ENCODE results near the gene GDA.

GDA gene

GRCh38 chr9:72292874-72293607 lies 143.8 kb downstream of the GDA start:
- Histone ChIP-seq H3K9me3 (replicated peaks; ENCODE audit: insufficient read depth, low read length) (no peaks in the 10 kb centered on the region), H3F3A (ENCODE audit: insufficient read depth, low read length) (no peaks in the 10 kb centered on the region), H3K4me1 (ENCODE audit: low read length) (no peaks in the 10 kb centered on the region), H3K27ac (ENCODE audit: low read length) (no peak overlapping the region), H3K79me2 (ENCODE audit: low read length) (no peaks in the 10 kb centered on the region), H3K4me2 (ENCODE audit: low read depth, low read length) (no peak overlapping the region), H3K36me3 (replicated peaks; ENCODE audit: insufficient read depth, low read length) (no peaks in the 10 kb centered on the region), H3K9me2 (replicated peaks; ENCODE audit: insufficient read depth, low read length) (no peaks in the 10 kb centered on the region), H4K20me1 (ENCODE audit: insufficient read depth, low read length) (no peaks in the 10 kb centered on the region), H3K9ac (ENCODE audit: low read length) (no peak overlapping the region), H2AFZ (ENCODE audit: low read length) (peak overlapping the region; percentile 11; the same call in 1 of the 2 replicates), H3K4me3 (ENCODE audit: low read length) (no peak overlapping the region), H3K27me3 (replicated peaks; ENCODE audit: insufficient read depth, low read length) (no peaks in the 10 kb centered on the region)
- no peak for DNase-seq
- no peak for TF ChIP-seq EZH2 (optimal IDR thresholded peaks at IDR 0.05; ENCODE audit: low read depth, low read length)
- no peak for TF ChIP-seq CTCF (IDR thresholded peaks at IDR 0.05; ENCODE audit: low read length)
- no peak for TF ChIP-seq EZH2phosphoT487 (IDR thresholded peaks at IDR 0.05; ENCODE audit: low read length)

- Histone ChIP-seq H3K36me3 (replicated peaks; ENCODE audit: insufficient read depth, low read length) (no peaks in the 10 kb centered on the region), H3K27ac (ENCODE audit: low read length) (no peak overlapping the region), H3F3A (ENCODE audit: insufficient read depth, low read length) (no peaks in the 10 kb centered on the region), H3K4me1 (ENCODE audit: low read length) (no peaks in the 10 kb centered on the region), H4K20me1 (ENCODE audit: insufficient read depth, low read length) (no peaks in the 10 kb centered on the region), H3K4me2 (ENCODE audit: low read depth, low read length) (no peak overlapping the region), H3K27me3 (replicated peaks; ENCODE audit: insufficient read depth, low read length) (no peaks in the 10 kb centered on the region), H3K9me3 (replicated peaks; ENCODE audit: insufficient read depth, low read length) (no peaks in the 10 kb centered on the region), H3K9ac (ENCODE audit: low read length) (no peak overlapping the region), H3K4me3 (ENCODE audit: low read length) (no peak overlapping the region), H3K79me2 (ENCODE audit: low read length) (no peaks in the 10 kb centered on the region), H2AFZ (ENCODE audit: low read length) (no peak overlapping the region), H3K9me2 (replicated peaks; ENCODE audit: insufficient read depth, low read length) (no peaks in the 10 kb centered on the region)
- TF ChIP-seq CTCF (IDR thresholded peaks at IDR 0.05; ENCODE audit: low read length) (no peak), EZH2 (optimal IDR thresholded peaks at IDR 0.05; ENCODE audit: low read depth, low read length) (no peak), EZH2phosphoT487 (IDR thresholded peaks at IDR 0.05; ENCODE audit: low read length) (no peak)
- DNase-seq: no peak
Observed at GRCh38 chr9:72294936-72295335, 145.7 kb downstream of the GDA start.

GRCh38 chr9:72297516-72297915 lies 148.3 kb downstream of the GDA start:
- Histone ChIP-seq H3K4me3 (ENCODE audit: low read length) (no peak overlapping the region), H3F3A (ENCODE audit: insufficient read depth, low read length) (no peaks in the 10 kb centered on the region), H3K4me2 (ENCODE audit: low read depth, low read length) (no peak overlapping the region), H4K20me1 (ENCODE audit: insufficient read depth, low read length) (no peaks in the 10 kb centered on the region), H3K27me3 (replicated peaks; ENCODE audit: insufficient read depth, low read length) (no peaks in the 10 kb centered on the region), H3K9me3 (replicated peaks; ENCODE audit: insufficient read depth, low read length) (no peaks in the 10 kb centered on the region), H3K9ac (ENCODE audit: low read length) (no peak overlapping the region), H2AFZ (ENCODE audit: low read length) (no peak overlapping the region), H3K36me3 (replicated peaks; ENCODE audit: insufficient read depth, low read length) (no peaks in the 10 kb centered on the region), H3K9me2 (replicated peaks; ENCODE audit: insufficient read depth, low read length) (no peaks in the 10 kb centered on the region), H3K27ac (ENCODE audit: low read length) (no peak overlapping the region), H3K4me1 (ENCODE audit: low read length) (peaks cover 10% of the 10 kb centered on the region; the same call in 1 of the 2 replicates), H3K79me2 (ENCODE audit: low read length) (no peaks in the 10 kb centered on the region)
- no peak for TF ChIP-seq CTCF (IDR thresholded peaks at IDR 0.05; ENCODE audit: low read length)
- no peak for TF ChIP-seq EZH2phosphoT487 (IDR thresholded peaks at IDR 0.05; ENCODE audit: low read length)
- TF ChIP-seq EZH2 (optimal IDR thresholded peaks at IDR 0.05; ENCODE audit: low read depth, low read length): no peak
- DNase-seq: no peak
